HFFc6 (cell line): Measurements from ENCODE around the gene CPNE1. TPM values are rescaled to one million over a fixed set of nuclear protein-coding genes. Genes with fewer than 3 reads are reported as not detected.

ENCODE experiments used
- DNase-seq: peaks from one replicate; pipeline ENCODE4 v3.0.0-alpha.2; 2018
- H3K27ac Mint-ChIP-seq: 2 replicates; pipeline ENCODE4 v1.8.0; 2020; ENCODE audit warnings: mild to moderate bottlenecking, mixed read lengths
- H3K27me3 Mint-ChIP-seq: 2 replicates; pipeline ENCODE4 v1.8.0; 2021; ENCODE audit warnings: mild to moderate bottlenecking, moderate library complexity, mixed read lengths; ENCODE audit not compliant: insufficient read depth
- H3K36me3 Mint-ChIP-seq: 2 replicates; pipeline ENCODE4 v1.8.0; 2021; ENCODE audit warnings: low read depth, mixed read lengths
- H3K4me1 Mint-ChIP-seq: 2 replicates; pipeline ENCODE4 v1.8.0; 2020; ENCODE audit warnings: low read depth, mixed read lengths
- H3K4me3 Mint-ChIP-seq: 2 replicates; pipeline ENCODE4 v1.8.0; 2020; ENCODE audit warnings: mild to moderate bottlenecking, moderate library complexity, mixed read lengths
- H3K9me3 Mint-ChIP-seq: 2 replicates; pipeline ENCODE4 v1.8.0; 2020; ENCODE audit warnings: mild to moderate bottlenecking, mixed read lengths
- CTCF ChIP-seq: fragments of 200-600 bp; sonication (generic); IDR thresholded peaks from 2 replicates; pipeline ENCODE4 v1.5.0; 2021; ENCODE audit warnings: antibody characterized with exemption, mild to moderate bottlenecking
- total RNA-seq, 6 experiments: library from RNA; stranded (reverse); fragmentation: NEBNext Ultra II Directional; extraction: Animal tissue kit (Norgen Biotek cat#: 25700); gene quantifications; 2 replicates in 1 of 6; 3 replicates in 5 of 6; pipeline ENCODE4 v1.2.3, GENCODE V29; 2021

The CPNE1 gene
- total RNA-seq, 6 experiments from 2014 or later = 200 to 230 (median 213) TPM

- no peak overlapping the region for H3K27ac Mint-ChIP-seq
- H3K36me3 Mint-ChIP-seq = no peaks in the 10 kb centered on the region
- no peak overlapping the region for H3K4me3 Mint-ChIP-seq
- H3K4me1 Mint-ChIP-seq = peaks cover 10% of the 10 kb centered on the region; the same call in 1 of the 2 replicates
- peaks cover under 1% of the 10 kb centered on the region; the same call in 1 of the 2 replicates for H3K27me3 Mint-ChIP-seq
- no peak for TF ChIP-seq CTCF
- H3K9me3 Mint-ChIP-seq = no peaks in the 10 kb centered on the region
- DNase-seq = no peak
These were observed 53.2 kb downstream of the CPNE1 start for GRCh38 chr20:35611482-35611881.

GRCh38 chr20:35610833-35611427 is 53.8 kb downstream of the CPNE1 start:
- Mint-ChIP-seq H3K9me3 (no peaks in the 10 kb centered on the region), H3K4me1 (peaks cover 10% of the 10 kb centered on the region; the same call in 1 of the 2 replicates), H3K27ac (no peak overlapping the region), H3K4me3 (no peak overlapping the region), H3K27me3 (no peaks in the 10 kb centered on the region; the same call in 1 of the 2 replicates), H3K36me3 (no peaks in the 10 kb centered on the region)
- no peak for DNase-seq
- no peak for TF ChIP-seq CTCF

GRCh38 chr20:35607003-35607735 is 57.5 kb downstream of the CPNE1 start:
- H3K4me3 Mint-ChIP-seq = no peak overlapping the region
- no peak for DNase-seq
- no peaks in the 10 kb centered on the region for H3K9me3 Mint-ChIP-seq
- H3K36me3 Mint-ChIP-seq = no peaks in the 10 kb centered on the region
- H3K27ac Mint-ChIP-seq = no peak overlapping the region
- peaks cover 6% of the 10 kb centered on the region; the same call in 1 of the 2 replicates for H3K4me1 Mint-ChIP-seq
- TF ChIP-seq CTCF = no peak
- H3K27me3 Mint-ChIP-seq = peaks cover 13% of the 10 kb centered on the region

GRCh38 chr20:35606127-35606526 is 58.6 kb downstream of the CPNE1 start:
- no peak for DNase-seq
- Mint-ChIP-seq H3K27me3 (peaks cover 16% of the 10 kb centered on the region), H3K27ac (no peak overlapping the region), H3K4me3 (no peak overlapping the region), H3K4me1 (peaks cover 6% of the 10 kb centered on the region; the same call in 1 of the 2 replicates), H3K36me3 (no peaks in the 10 kb centered on the region), H3K9me3 (no peaks in the 10 kb centered on the region)
- TF ChIP-seq CTCF = no peak

- Mint-ChIP-seq H3K4me3 (no peak overlapping the region), H3K27ac (no peak overlapping the region), H3K36me3 (no peaks in the 10 kb centered on the region), H3K27me3 (peaks cover 29% of the 10 kb centered on the region), H3K9me3 (no peaks in the 10 kb centered on the region), H3K4me1 (peaks cover 6% of the 10 kb centered on the region; the same call in 1 of the 2 replicates)
- TF ChIP-seq CTCF = peak; percentile 69
- DNase-seq = no peak
These were observed 60.3 kb downstream of the CPNE1 start for GRCh38 chr20:35604449-35604747.
